ENCODE measurements around the gene MBD1. TPM values are rescaled to one million over a fixed set of nuclear protein-coding genes. Genes with fewer than 3 reads are reported as not detected.
A peak's percentile ranks its signal among the peaks of the same experiment; 100 is the strongest.

MBD1 gene
- total RNA-seq, 1 donor from 2014 or later, result 117 TPM

DNA sequence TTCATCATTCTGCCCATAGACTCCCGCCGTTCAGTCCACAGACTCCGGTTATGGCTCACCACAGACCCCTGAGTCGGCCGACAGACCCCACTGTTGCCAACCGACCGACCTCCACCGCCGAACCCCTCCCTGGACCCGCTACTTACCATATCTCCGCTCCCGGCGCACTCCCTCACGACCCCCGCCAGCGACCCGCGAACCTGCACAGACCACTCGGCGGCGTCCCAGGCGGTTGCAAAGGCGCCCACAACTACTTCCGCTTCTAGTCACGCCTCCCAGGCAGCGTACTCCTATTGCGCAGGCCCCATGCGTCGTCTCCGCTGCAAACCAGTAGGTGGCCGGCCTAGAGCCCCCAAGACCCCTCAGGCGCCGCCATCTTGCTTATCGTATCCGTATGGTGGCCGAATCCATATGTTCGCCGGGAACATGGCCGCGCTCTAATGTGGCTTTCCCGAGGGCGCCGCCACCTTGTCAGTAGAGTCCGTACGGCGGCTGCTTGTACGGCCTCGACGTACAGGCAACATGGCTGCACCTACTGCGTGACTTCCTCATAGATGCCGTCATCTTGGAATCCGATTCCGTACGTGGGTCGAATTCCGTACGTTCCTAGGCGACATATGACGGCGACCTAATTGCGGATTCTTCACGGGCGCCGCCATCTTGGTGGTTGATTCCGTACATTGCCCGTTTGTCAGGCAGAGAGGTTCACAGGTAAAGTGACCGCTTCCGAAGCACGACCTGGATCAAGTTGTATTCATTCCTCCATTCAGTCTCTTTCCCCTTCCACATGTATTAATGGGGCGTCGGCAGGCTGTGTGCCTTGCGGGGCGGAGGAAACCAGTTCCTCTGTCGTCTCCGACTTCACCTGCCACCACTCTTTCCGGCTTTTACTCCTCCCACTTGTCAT lies 6.4 kb upstream of the MBD1 start, which contains the start of gene CXXC1:
CXXC1 (minus strand) TSS at position 252 of the 907 bp plus-strand sequence; CDS start at position 149, 103 bp downstream.
- no peaks in the 10 kb centered on the region for H3K27me3 Mint-ChIP-seq
- peaks cover 23% of the 10 kb centered on the region for H3K4me1 Mint-ChIP-seq
- CTCF ChIA-PET, result interaction anchor here (1.0 kb wide), 1 partner anchor 70 kb away, joined by 5 read pairs; no protein-coding TSS in a partner anchor
- H3K36me3 Mint-ChIP-seq (ENCODE audit: low read depth), result peaks cover 47% of the 10 kb centered on the region
- POLR2A ChIA-PET, result interaction anchor here (1.0 kb wide), 1 partner anchor 20 kb away, joined by 4 read pairs; no protein-coding TSS in a partner anchor
- peak within 1 kb of the TSS; percentile 95 for H3K27ac Mint-ChIP-seq
- H3K9me3 Mint-ChIP-seq, result no peaks in the 10 kb centered on the region
- ATAC-seq (ENCODE audit: low read depth), result peak; percentile 87
- peak; percentile 88 for DNase-seq
- TF ChIP-seq, protein P1, sequence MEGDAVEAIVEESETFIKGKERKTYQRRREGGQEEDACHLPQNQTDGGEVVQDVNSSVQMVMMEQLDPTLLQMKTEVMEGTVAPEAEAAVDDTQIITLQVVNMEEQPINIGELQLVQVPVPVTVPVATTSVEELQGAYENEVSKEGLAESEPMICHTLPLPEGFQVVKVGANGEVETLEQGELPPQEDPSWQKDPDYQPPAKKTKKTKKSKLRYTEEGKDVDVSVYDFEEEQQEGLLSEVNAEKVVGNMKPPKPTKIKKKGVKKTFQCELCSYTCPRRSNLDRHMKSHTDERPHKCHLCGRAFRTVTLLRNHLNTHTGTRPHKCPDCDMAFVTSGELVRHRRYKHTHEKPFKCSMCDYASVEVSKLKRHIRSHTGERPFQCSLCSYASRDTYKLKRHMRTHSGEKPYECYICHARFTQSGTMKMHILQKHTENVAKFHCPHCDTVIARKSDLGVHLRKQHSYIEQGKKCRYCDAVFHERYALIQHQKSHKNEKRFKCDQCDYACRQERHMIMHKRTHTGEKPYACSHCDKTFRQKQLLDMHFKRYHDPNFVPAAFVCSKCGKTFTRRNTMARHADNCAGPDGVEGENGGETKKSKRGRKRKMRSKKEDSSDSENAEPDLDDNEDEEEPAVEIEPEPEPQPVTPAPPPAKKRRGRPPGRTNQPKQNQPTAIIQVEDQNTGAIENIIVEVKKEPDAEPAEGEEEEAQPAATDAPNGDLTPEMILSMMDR (IDR thresholded peaks at IDR 0.05), result no peak
- H3K4me3 Mint-ChIP-seq, result peak within 1 kb of the TSS; percentile 99
- intact Hi-C loops (cut with micrococcal nuclease), result loop anchor here (1.0 to 5.0 kb wide), 12 partner anchors 11 to 1355 kb away; partner anchors contain the start of genes C18orf32, CFAP53, ELAC1 and RPL17

DNA sequence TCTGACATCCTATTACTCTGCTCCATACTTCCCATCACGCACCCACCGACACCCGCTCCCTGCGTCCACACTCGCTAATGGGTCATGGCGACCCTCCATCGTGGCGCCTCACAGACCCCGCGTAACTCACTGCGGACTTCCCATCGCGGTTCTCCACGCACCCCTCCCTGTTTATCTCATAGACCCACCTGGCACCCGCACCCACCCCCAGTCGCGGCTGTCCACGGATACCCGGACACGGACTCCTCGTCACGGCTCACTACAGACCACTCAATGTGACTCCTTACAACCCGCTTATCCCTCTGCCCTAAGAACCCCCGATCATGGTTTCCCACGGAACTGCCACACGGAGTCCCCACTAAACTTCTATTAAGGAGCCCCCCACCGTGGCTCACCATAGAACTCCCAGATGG lies 5.7 kb upstream of the MBD1 start:
- Mint-ChIP-seq H3K9me3 (no peaks in the 10 kb centered on the region), H3K36me3 (ENCODE audit: low read depth) (peaks cover 53% of the 10 kb centered on the region), H3K27me3 (no peaks in the 10 kb centered on the region), H3K4me3 (peak overlapping the region; percentile 99), H3K27ac (peak overlapping the region; percentile 95), H3K4me1 (peaks cover 26% of the 10 kb centered on the region)
- ATAC-seq (ENCODE audit: low read depth), result peak; percentile 1
- no peak for DNase-seq
- CTCF ChIA-PET, result no interaction called here
- POLR2A ChIA-PET, result no interaction called here
- intact Hi-C loops (cut with micrococcal nuclease), result loop anchor here (1.0 to 5.0 kb wide), 12 partner anchors 11 to 1354 kb away; partner anchors contain the start of genes C18orf32, CFAP53, ELAC1 and RPL17
- TF ChIP-seq, protein P1 (IDR thresholded peaks at IDR 0.05), result no peak

DNA sequence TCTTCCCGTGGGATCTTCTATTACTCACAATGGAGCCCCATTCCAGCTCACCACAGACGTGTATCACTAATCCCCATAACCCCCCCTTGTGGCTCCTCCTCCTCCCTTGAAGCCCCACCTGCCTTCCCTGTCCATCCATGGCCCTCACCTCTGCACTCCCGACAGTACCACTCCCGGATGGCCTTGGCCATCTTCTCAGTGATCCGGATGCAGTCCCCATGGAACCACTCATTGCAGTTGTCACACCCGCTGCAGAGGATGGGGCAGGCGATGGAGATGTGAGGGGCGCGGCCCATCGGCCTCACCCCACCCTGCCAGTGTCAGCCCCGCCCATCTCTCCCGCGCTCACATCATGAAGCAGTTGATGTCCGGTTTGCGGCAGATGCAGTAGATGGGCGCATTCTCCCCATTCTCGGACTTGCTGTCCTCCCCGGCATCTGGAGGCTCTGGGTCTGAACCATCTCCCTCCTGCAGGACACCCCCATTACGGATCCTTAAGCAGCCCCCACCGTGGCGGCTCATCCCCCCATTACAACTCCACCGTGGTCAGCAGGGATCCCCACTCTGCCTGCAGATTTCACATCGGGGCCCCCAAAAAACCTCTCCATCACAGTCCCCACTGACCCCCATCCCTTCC lies 5.2 kb upstream of the MBD1 start:
- TF ChIP-seq, protein P1 (IDR thresholded peaks at IDR 0.05), result no peak
- Mint-ChIP-seq H3K9me3 (no peaks in the 10 kb centered on the region), H3K36me3 (ENCODE audit: low read depth) (peaks cover 54% of the 10 kb centered on the region), H3K4me1 (peaks cover 29% of the 10 kb centered on the region), H3K27me3 (no peaks in the 10 kb centered on the region), H3K27ac (peak overlapping the region; percentile 95), H3K4me3 (peak overlapping the region; percentile 99)
- POLR2A ChIA-PET, result interaction anchor here (0.8 kb wide), 1 partner anchor 20 kb away, joined by 4 read pairs; the partner anchor contains the start of gene CFAP53
- intact Hi-C loops (cut with micrococcal nuclease), result loop anchor here (1.0 to 5.0 kb wide), 12 partner anchors 12 to 1354 kb away; partner anchors contain the start of genes C18orf32, CFAP53, ELAC1 and RPL17
- DNase-seq (no peak), ATAC-seq (ENCODE audit: low read depth) (no peak)
- CTCF ChIA-PET, result interaction anchor here (0.9 kb wide), 1 partner anchor 71 kb away, joined by 3 read pairs; no protein-coding TSS in a partner anchor

DNA sequence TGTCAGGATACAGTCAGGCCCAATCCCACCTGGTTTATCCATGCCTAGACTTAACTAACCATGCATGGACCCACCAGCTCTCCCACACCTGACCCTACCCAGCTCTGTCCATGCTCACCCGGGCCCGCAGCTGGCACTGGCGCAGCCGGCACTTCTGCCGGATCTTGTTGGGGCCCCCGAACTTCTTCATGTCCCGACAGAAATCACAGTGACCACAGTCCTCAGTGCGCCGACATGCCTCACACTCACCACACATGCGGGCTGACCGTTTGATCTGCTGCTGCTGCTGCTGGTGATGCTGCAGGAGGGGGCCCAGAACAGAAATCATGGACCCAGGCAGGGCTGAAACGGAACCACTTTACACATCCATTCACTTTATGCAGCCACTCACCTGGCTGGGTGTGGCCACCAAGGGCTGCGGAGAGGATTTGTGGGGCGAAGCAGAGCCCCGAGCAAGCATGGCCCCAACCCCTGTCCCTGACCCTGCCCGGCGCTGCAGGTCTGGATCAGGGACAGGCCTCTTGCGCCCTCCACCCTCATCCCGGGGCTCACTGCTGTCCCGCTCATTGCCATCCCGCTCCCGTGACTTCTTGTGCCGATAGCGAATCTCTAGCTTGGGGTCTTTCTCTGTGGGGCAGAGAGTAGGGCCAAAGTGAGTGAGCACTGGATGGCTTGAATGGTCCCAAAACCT lies 4.5 kb upstream of the MBD1 start:
- DNase-seq (no peak), ATAC-seq (ENCODE audit: low read depth) (no peak)
- no peaks in the 10 kb centered on the region for H3K27me3 Mint-ChIP-seq
- H3K4me3 Mint-ChIP-seq, result peak overlapping the region; percentile 99
- intact Hi-C loops (cut with micrococcal nuclease), result loop anchor here (2.0 to 5.0 kb wide), 4 partner anchors 49 to 1353 kb away; partner anchors contain the start of genes ELAC1 and SMAD7
- POLR2A ChIA-PET, result interaction anchor here (0.8 kb wide), 1 partner anchor 19 kb away, joined by 4 read pairs; the partner anchor contains the start of gene CFAP53
- CTCF ChIA-PET, result interaction anchor here (0.9 kb wide), 1 partner anchor 71 kb away, joined by 3 read pairs; no protein-coding TSS in a partner anchor
- H3K4me1 Mint-ChIP-seq, result peaks cover 35% of the 10 kb centered on the region
- H3K36me3 Mint-ChIP-seq (ENCODE audit: low read depth), result peaks cover 59% of the 10 kb centered on the region
- no peaks in the 10 kb centered on the region for H3K9me3 Mint-ChIP-seq
- TF ChIP-seq, protein P1 (IDR thresholded peaks at IDR 0.05), result no peak
- peak overlapping the region; percentile 38 for H3K27ac Mint-ChIP-seq

Data from activated B cell treated with CpG ODN at 0.5 μM for 24 hours (primary cell).